SIG-M5 treated with dmso at 0.1 percent for 504 hours (cell line): ENCODE data around the gene SOAT2.
"Not testable (repeated sequence)": the region's sequence is repeated elsewhere in the genome, so short reads cannot be mapped to it uniquely, and the experiment has no call there.

Experiments used
- DNase-seq: peaks from one replicate; lab custom pipeline; 2025; ENCODE audit not compliant: unreplicated experiment; lab: John Stamatoyannopoulos, UW

Gene SOAT2

DNA sequence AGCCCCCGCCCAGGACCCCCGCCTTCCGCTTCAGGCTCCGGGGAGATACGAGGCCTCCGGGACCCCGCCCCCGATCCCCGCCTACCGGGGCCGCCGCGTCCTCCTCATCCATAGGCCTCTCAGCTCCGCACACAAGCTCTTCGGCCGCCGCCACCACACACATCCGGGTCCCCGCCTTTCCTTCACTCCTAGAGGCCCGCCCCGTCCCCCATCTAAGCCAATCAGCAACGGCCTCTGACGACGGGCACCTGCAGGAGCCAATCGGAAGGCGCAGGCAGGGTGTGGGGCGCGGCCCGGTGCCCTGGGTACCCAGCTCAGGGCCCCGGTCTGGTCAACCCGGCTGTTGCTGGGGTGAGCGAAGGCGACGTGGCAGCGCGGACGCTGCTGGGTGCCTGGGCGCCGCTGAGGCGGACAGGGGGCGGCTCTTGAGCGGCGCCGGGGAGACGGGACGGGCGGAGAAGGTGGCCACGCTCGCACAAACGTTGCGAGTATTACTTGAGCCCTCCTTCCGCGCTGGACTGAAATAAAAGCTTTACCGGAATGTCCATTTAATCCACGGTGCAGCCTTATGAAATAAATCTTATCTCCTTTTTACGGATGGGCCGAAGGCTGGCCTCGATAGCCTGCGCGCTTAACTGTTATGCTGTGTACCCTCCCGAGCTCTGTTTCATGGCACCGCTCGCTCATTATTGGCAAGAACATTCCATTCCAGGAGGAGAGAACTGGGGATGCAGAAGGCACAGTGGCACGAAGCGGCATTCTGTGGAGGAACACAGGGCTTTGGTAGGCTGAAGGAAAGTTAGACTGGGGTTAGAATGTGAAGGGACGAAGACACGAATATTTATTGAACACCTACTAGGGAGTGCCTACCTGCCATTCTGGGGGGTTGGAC, 23.8 kb upstream of the SOAT2 start, which contains the start of gene SPRYD3:
Gene SPRYD3, minus strand, starts transcription at position 165 of the 892 bp plus-strand sequence. Its CDS starts 57 bp downstream, at position 108.
- DNase-seq, result peak; percentile 97

DNA sequence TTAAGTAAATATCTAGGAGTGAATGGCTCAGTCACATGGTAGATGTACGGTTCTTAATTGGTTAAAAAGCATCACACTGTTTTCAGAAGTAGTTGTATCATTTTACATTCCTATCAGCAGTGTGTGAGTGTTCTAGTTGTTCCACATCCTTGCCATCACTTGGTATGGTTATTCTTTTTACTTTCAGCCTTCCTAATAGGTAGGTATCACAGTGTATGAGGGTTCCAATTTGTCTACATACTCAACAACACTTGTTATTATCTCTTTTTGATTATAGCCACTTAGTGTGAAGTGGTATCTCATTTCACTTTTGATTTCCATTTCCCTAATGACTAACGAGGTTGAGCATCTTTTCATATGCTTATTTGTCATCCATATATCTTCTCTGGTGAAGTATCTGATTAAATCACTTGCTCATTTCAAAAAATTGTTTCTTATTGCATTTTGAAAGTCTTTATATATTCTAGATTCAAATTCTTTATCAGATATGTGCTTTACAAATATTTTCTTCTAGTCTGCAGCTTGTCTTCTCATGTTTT, 20.6 kb upstream of the SOAT2 start:
- DNase-seq, result no peak

GRCh38 chr12:53086361-53086760, 16.9 kb upstream of the SOAT2 start:
- no peak for DNase-seq

- DNase-seq, result no peak
Observed at GRCh38 chr12:53090105-53090504, 13.2 kb upstream of the SOAT2 start.

GRCh38 chr12:53090554-53090953, 12.7 kb upstream of the SOAT2 start:
- DNase-seq, result peak; percentile 19

GRCh38 chr12:53091756-53092155, 11.5 kb upstream of the SOAT2 start:
- no peak for DNase-seq

GRCh38 chr12:53093777-53094393, 9.4 kb upstream of the SOAT2 start:
- peak; percentile 25 for DNase-seq

DNA sequence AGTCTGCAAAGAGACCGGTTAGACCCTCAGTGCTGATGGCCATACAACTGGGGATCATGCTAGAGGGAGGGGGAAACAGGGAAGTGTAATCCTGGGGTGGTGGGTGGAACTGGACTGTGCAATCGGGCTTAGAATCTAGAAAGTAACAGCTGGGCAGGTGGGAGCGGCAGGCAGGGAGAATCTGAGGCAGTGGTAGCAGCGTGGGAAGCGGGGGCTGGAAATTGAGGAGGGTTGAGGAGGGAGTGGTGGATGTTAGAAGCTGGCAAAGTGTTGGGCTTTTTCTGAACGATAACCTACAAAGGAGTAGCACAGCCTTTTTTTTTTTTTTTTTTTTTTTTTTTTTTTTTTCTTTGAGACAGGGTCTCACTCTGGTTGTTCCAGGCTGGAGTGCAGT, 8.9 kb upstream of the SOAT2 start:
- no peak for DNase-seq

DNA sequence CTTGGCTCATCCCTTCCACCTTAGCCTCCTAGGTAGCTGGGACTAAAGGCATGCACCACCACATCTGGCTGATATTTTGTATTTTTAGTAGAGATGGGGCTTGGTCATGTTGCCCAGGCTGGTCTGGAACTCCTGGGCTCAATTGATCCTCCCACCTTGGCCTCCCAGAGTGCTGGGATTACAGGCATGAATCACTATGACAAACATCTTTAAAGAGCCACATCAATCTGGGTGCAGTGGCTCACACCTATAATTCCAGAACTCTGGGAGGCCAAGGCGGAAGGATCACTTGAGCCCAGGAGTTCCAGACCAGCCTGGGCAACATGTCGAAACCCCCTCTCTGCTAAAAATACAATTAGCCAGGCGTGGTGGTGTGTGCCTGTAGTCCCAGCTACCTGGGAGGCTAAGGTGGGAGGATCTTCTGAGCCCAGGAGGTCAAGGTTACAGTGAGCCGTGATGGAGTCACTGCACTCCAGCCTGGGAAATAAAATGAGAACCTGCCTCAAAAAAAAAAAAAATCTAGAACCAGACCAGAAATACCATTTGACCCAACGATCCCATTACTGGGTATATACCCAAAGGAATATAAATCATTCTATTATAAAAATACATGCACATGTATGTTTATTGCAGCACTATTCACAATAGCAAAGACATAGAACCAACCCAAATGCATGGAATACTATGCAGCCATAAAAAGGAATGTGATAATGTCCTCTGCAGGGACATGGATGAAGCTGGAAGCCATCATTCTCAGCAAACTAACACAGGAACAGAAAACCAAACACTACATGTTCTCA, 8.3 kb upstream of the SOAT2 start:
- DNase-seq, result not testable (repeated sequence)

GRCh38 chr12:53095596-53095895, 7.7 kb upstream of the SOAT2 start:
- not testable (repeated sequence) for DNase-seq

GRCh38 chr12:53096089-53096741, 7.1 kb upstream of the SOAT2 start:
- DNase-seq, result peak; percentile 37

- DNase-seq, result no peak
Observed at GRCh38 chr12:53096759-53097158, 6.5 kb upstream of the SOAT2 start.

GRCh38 chr12:53097207-53097563, 6.1 kb upstream of the SOAT2 start:
- DNase-seq, result no peak

- no peak for DNase-seq
Observed at GRCh38 chr12:53097564-53098353, 5.5 kb upstream of the SOAT2 start, which contains the start of gene IGFBP6. IGFBP6 (plus strand) TSS chr12:53097667; CDS start chr12:53097718, 51 bp downstream.

DNA sequence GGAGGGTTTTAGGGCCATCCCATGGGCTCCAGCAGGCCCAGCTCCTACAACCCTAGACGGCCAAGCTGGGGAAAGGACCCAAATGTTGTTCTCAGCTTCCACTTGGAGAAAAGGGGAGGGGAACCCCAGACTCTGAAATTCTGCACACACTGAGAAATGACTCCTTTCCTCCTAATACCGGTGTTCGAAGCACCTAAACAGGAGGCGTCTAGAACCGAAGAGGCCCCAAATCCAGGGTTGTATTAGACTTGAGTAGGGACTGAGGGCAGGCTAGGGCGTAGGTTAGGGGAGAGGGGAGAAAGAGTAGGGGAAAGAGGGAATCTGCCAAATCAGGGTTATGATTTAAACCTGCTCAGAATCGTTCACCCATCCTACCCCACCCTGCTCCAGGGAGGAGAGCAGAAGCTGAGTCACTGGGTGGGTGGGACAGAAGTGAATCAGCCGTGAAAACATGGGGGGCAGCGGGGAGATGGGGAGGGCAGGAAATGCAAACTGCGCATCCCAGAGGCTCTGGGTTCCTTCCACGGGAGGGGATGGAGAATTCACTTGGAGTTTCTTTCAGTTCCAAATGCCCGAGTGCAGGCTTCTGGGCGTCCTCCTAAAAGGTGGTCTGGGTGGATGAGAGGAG, 4.8 kb upstream of the SOAT2 start:
- no peak for DNase-seq

- peak; percentile 94 for DNase-seq
Observed at GRCh38 chr12:53099071-53099882, 4.0 kb upstream of the SOAT2 start.

GRCh38 chr12:53100466-53101151, 2.7 kb upstream of the SOAT2 start:
- no peak for DNase-seq

- DNase-seq, result no peak
Observed at GRCh38 chr12:53101266-53101665, 2.0 kb upstream of the SOAT2 start.
